Calu3 (cell line): ENCODE measurements around the gene HOXA3. TPM values are rescaled to one million over a fixed set of nuclear protein-coding genes. Genes with fewer than 3 reads are reported as not detected.

Source experiments
- BruUV-seq: library from RNA; stranded (reverse); fragments of 400-500 nt; replicated peaks from 2 replicates; lab custom pipeline; 2021; lab: Mats Ljungman, UMichigan
- CTCF ChIA-PET: fragments of 300-600 bp; sonication (Branson Sonifier 250); formaldehyde crosslinking; loops from one replicate; lab custom pipeline; 2022; ENCODE audit warnings: antibody characterized with exemption; lab: Charles Lee
- DNase-seq: peaks from one replicate; pipeline ENCODE4 v3.0.0; 2022
- H3K27ac Mint-ChIP-seq: one replicate; pipeline ENCODE4 v1.8.0; 2022; ENCODE audit warnings: mixed read lengths; ENCODE audit not compliant: unreplicated experiment
- H3K27me3 Mint-ChIP-seq: one replicate; pipeline ENCODE4 v1.8.0; 2022; ENCODE audit warnings: mixed read lengths; ENCODE audit not compliant: unreplicated experiment
- H3K36me3 Mint-ChIP-seq: one replicate; pipeline ENCODE4 v1.8.0; 2022; ENCODE audit warnings: mild to moderate bottlenecking, moderate library complexity, mixed read lengths; ENCODE audit not compliant: insufficient read depth, unreplicated experiment
- H3K4me1 Mint-ChIP-seq: one replicate; pipeline ENCODE4 v1.8.0; 2022; ENCODE audit warnings: mild to moderate bottlenecking, low read depth, mixed read lengths; ENCODE audit not compliant: unreplicated experiment
- H3K4me3 Mint-ChIP-seq: one replicate; pipeline ENCODE4 v1.8.0; 2022; ENCODE audit warnings: mild to moderate bottlenecking, low read depth, moderate library complexity, mixed read lengths; ENCODE audit not compliant: unreplicated experiment
- H3K9me3 Mint-ChIP-seq: one replicate; pipeline ENCODE4 v1.8.0; 2022; ENCODE audit warnings: low read depth, mixed read lengths; ENCODE audit not compliant: unreplicated experiment
- intact Hi-C: fragments of 100-400 bp; cut with micrococcal nuclease; formaldehyde crosslinking; loops from one replicate; pipeline ENCODE4 v1.10.0; 2022; ENCODE audit not compliant: unreplicated experiment
- total RNA-seq: library from RNA; stranded (reverse); gene quantifications from 2 replicates; pipeline ENCODE4 v1.2.3, GENCODE V29; 2022
- TF ChIP-seq, protein P1 (sequence below): fragments of 200-600 bp; IDR thresholded peaks from one replicate; pipeline ENCODE4 v1.8.0; 2022; ENCODE audit warnings: antibody characterized with exemption; ENCODE audit not compliant: unreplicated experiment

The HOXA3 gene
- total RNA-seq, 1 experiment from 2014 or later: 20.9 TPM

DNA sequence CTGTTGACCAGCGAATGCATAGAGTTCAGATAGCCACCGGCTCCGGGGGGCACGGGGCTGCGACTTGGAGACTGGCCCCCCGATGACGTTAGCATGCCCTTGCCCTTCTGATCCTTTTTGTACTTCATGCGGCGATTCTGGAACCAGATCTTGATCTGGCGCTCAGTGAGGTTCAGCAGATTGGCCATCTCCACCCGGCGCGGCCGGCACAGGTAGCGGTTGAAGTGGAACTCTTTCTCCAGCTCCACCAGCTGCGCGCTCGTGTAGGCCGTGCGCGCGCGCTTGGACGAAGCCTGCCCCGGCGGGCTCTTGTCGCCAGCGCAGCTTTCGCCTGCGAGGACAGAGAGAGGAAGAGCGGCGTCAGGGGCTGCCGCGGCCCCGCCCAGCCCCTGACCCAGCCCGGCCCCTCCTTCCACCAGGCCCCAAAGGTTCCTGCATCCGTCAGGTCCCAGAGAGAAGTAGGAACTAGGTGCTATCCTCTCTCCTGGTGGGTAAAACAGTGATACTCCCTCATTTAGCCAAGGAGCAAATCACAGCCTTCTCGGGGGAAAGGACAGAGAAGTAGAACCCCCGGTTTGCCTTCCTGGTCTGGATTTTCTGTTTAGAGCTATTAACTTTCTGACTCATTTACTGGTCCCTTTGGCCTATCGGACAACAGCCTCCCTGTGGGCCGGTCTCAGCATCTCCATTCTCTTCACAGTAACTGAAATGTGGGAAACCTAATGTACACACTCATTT lies 43.8 kb downstream of the HOXA3 start:
- peaks cover 13% of the 10 kb centered on the region for H3K27me3 Mint-ChIP-seq
- CTCF ChIA-PET: no interaction called here
- DNase-seq: no peak
- no peak overlapping the region for H3K27ac Mint-ChIP-seq
- BruUV-seq: no TSS peak
- H3K9me3 Mint-ChIP-seq: no peaks in the 10 kb centered on the region
- H3K4me3 Mint-ChIP-seq: no peak overlapping the region
- intact Hi-C loops: no loop called here
- TF ChIP-seq, protein P1, sequence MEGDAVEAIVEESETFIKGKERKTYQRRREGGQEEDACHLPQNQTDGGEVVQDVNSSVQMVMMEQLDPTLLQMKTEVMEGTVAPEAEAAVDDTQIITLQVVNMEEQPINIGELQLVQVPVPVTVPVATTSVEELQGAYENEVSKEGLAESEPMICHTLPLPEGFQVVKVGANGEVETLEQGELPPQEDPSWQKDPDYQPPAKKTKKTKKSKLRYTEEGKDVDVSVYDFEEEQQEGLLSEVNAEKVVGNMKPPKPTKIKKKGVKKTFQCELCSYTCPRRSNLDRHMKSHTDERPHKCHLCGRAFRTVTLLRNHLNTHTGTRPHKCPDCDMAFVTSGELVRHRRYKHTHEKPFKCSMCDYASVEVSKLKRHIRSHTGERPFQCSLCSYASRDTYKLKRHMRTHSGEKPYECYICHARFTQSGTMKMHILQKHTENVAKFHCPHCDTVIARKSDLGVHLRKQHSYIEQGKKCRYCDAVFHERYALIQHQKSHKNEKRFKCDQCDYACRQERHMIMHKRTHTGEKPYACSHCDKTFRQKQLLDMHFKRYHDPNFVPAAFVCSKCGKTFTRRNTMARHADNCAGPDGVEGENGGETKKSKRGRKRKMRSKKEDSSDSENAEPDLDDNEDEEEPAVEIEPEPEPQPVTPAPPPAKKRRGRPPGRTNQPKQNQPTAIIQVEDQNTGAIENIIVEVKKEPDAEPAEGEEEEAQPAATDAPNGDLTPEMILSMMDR: no peak
- peaks cover 17% of the 10 kb centered on the region for H3K36me3 Mint-ChIP-seq
- H3K4me1 Mint-ChIP-seq: peaks cover 35% of the 10 kb centered on the region

DNA sequence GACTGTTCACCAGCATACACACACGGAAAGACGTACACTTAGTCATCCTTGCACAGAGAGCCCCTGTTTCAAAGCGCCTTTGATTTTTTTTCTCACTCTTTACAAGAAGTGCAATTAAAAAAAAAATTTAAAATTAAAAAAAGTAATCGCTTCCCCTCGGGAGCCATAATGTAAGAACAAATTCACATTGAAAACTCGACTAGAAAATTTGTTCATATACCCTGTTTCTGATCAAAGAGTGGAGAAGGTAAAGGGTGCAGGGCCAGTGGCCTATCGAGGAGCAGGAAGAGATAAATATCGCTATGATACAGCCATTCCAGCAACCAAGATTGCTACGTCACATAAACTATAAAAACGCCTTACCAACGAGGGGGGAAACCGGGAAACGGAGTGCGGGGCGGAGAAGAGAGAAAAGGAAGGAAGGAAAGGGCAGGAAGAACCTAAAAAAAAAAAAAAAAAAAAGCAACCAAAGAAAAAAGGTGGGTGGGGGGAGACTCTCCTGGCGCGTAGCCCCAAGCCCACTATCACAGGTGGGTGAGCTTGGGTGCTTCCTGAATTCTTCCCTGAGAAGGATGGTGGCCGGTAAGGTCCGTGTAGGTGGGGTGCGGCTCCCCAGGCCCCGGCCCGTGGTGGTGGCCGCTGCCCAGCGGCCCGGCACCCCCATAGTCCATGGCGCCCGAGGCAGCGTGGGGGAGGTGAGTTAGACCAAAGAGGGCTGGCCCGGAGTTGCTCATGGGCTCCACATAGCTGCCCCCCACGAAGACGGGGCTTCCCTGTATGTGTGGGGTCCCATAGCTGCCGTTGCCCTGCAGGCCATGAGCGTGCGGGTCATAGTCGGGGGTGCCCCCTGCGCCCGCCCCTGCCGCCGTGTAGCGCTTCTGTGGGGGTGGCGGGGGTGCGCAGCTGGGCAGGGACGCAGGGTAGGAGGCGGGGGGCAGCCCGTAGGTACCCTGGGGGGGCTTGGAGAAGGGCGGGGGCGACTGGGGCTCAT lies 44.7 kb downstream of the HOXA3 start:
- no TSS peak for BruUV-seq
- Mint-ChIP-seq H3K27ac (no peak overlapping the region), H3K27me3 (peaks cover 22% of the 10 kb centered on the region), H3K4me1 (peaks cover 39% of the 10 kb centered on the region), H3K9me3 (no peaks in the 10 kb centered on the region), H3K36me3 (peaks cover 10% of the 10 kb centered on the region), H3K4me3 (no peak overlapping the region)
- intact Hi-C loops: no loop called here
- TF ChIP-seq, protein P1: no peak
- CTCF ChIA-PET: interaction anchor here (0.7 kb wide), 1 partner anchor 233 kb away, joined by 3 read pairs; no protein-coding TSS in a partner anchor
- DNase-seq: no peak

DNA sequence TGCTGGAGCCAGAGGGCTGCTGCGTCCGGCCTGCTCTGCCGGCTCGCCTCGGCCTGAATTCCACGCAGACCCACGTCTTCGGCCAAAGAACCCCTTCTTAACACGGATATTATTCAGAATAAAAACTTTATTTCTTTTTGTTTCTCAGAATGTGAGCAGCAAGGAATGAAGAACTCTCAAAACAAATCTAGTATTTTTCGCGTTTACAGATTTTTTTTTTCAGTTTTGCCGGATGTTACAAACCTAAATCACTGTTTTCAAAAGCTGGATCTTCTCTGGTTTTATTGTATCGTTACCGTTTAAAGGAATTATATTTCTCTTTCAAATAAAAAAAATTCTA lies 45.5 kb downstream of the HOXA3 start:
- Mint-ChIP-seq H3K27me3 (peaks cover 28% of the 10 kb centered on the region), H3K4me1 (peaks cover 32% of the 10 kb centered on the region), H3K36me3 (peaks cover 6% of the 10 kb centered on the region), H3K9me3 (no peaks in the 10 kb centered on the region), H3K27ac (no peak overlapping the region), H3K4me3 (no peak overlapping the region)
- TF ChIP-seq, protein P1: no peak
- no peak for DNase-seq
- CTCF ChIA-PET: interaction anchor here (0.7 kb wide), 1 partner anchor 232 kb away, joined by 3 read pairs; no protein-coding TSS in a partner anchor
- BruUV-seq: no TSS peak
- intact Hi-C loops: no loop called here

DNA sequence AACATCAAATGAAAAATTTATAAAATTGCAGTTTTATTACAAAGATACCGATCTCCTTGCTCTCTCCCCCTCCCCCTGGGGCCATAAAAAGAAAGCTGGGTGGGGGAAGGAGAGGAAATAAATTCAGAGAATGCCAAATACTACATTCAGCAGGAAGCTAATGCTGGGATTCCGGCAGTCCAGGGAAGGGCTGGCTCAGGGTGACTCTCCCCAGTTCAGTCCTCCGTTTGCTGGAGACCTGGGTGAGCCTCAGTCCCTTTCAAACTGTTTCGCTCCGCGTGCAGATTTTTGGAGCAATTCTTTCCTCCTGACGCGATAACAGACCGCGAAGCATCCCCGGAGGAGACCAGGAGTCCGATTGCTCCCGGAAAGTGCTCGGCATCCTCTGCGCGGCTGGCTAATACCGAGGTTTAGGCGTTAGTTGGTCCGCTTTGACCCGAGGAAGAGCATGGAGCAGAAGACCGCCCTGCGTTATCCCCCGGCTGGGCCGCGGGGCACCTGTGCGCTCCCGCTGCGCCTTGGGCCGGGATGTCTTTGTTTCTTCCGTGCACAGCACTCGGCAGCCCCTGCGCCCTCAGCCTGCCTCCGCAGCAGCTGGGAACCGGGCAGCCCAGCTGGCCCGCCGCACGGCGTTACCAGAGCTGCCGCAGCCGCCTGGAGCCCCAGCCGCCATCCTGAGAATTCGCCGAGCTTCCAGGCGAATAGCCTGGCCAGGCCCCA lies 46.0 kb downstream of the HOXA3 start:
- H3K4me1 Mint-ChIP-seq: peaks cover 26% of the 10 kb centered on the region
- CTCF ChIA-PET: no interaction called here
- TF ChIP-seq, protein P1: no peak
- no peaks in the 10 kb centered on the region for H3K9me3 Mint-ChIP-seq
- peaks cover 28% of the 10 kb centered on the region for H3K27me3 Mint-ChIP-seq
- H3K27ac Mint-ChIP-seq: no peak overlapping the region
- no peak overlapping the region for H3K4me3 Mint-ChIP-seq
- peaks cover 5% of the 10 kb centered on the region for H3K36me3 Mint-ChIP-seq
- DNase-seq: no peak
- intact Hi-C loops: no loop called here
- no TSS peak for BruUV-seq
